ENCODE measurements around the gene DSCAM.

The DSCAM gene

GRCh38 chr21:40179166-40179565, 667.8 kb downstream of the DSCAM start:
- H3K4me3 ChIP-seq: no peak overlapping the region
- H3K27me3 ChIP-seq: no peaks in the 10 kb centered on the region
- H3K9ac ChIP-seq: no peak overlapping the region
- no peaks in the 10 kb centered on the region for H3K36me3 ChIP-seq
- TF ChIP-seq Cebpa-rat (IDR thresholded peaks at IDR 0.05): no peak
- peaks cover 68% of the 10 kb centered on the region for H3K4me1 ChIP-seq
- H3K9me3 ChIP-seq: 0 out of 2 replicates have a peak, but pooled peaks cover 11% of the 10 kb centered on the region
- peak overlapping the region; percentile 48; the same call in 1 of the 2 replicates for H3K4me2 ChIP-seq
- no peaks in the 10 kb centered on the region for H4K20me1 ChIP-seq
- H3K27ac ChIP-seq: peak overlapping the region; percentile 30; the same call in 1 of the 2 replicates

GRCh38 chr21:40178726-40179125, 668.2 kb downstream of the DSCAM start:
- 0 out of 2 replicates have a peak, but pooled peaks cover 11% of the 10 kb centered on the region for H3K9me3 ChIP-seq
- TF ChIP-seq Cebpa-rat (IDR thresholded peaks at IDR 0.05): no peak
- H3K4me2 ChIP-seq: no peak overlapping the region
- H3K4me3 ChIP-seq: no peak overlapping the region
- H3K36me3 ChIP-seq: no peaks in the 10 kb centered on the region
- H3K27me3 ChIP-seq: no peaks in the 10 kb centered on the region
- H3K4me1 ChIP-seq: peaks cover 68% of the 10 kb centered on the region
- H3K9ac ChIP-seq: no peak overlapping the region
- no peaks in the 10 kb centered on the region for H4K20me1 ChIP-seq
- H3K27ac ChIP-seq: 0 out of 2 replicates have a peak overlapping the region, but pooled peaks have one; percentile 18

GRCh38 chr21:40177979-40178378, 669.0 kb downstream of the DSCAM start:
- Histone ChIP-seq H4K20me1 (no peaks in the 10 kb centered on the region), H3K36me3 (no peaks in the 10 kb centered on the region), H3K4me3 (no peak overlapping the region), H3K9me3 (0 out of 2 replicates have a peak, but pooled peaks cover 11% of the 10 kb centered on the region), H3K9ac (no peak overlapping the region), H3K4me2 (peak overlapping the region; percentile 71), H3K27ac (peak overlapping the region; percentile 75; the same call in 1 of the 2 replicates), H3K4me1 (peaks cover 68% of the 10 kb centered on the region), H3K27me3 (no peaks in the 10 kb centered on the region)
- TF ChIP-seq Cebpa-rat (IDR thresholded peaks at IDR 0.05): no peak

- peak overlapping the region; percentile 5; the same call in 1 of the 2 replicates for H3K4me3 ChIP-seq
- peak overlapping the region; percentile 71 for H3K4me2 ChIP-seq
- 0 out of 2 replicates have a peak, but pooled peaks cover 4% of the 10 kb centered on the region for H3K9me3 ChIP-seq
- H3K36me3 ChIP-seq: no peaks in the 10 kb centered on the region
- no peaks in the 10 kb centered on the region for H4K20me1 ChIP-seq
- peak overlapping the region; percentile 75 for H3K27ac ChIP-seq
- peak overlapping the region; percentile 51; the same call in 1 of the 2 replicates for H3K9ac ChIP-seq
- H3K4me1 ChIP-seq: peaks cover 68% of the 10 kb centered on the region
- no peak for TF ChIP-seq Cebpa-rat (IDR thresholded peaks at IDR 0.05)
- no peaks in the 10 kb centered on the region for H3K27me3 ChIP-seq
Observed at GRCh38 chr21:40176724-40177123, 670.2 kb downstream of the DSCAM start.

GRCh38 chr21:40173816-40174215, 673.1 kb downstream of the DSCAM start:
- Histone ChIP-seq H4K20me1 (no peaks in the 10 kb centered on the region), H3K36me3 (no peaks in the 10 kb centered on the region), H3K9me3 (0 out of 2 replicates have a peak, but pooled peaks cover 2% of the 10 kb centered on the region), H3K27ac (no peak overlapping the region), H3K27me3 (no peaks in the 10 kb centered on the region), H3K9ac (no peak overlapping the region), H3K4me1 (peaks cover 42% of the 10 kb centered on the region), H3K4me2 (no peak overlapping the region), H3K4me3 (no peak overlapping the region)
- TF ChIP-seq Cebpa-rat (IDR thresholded peaks at IDR 0.05): no peak

- no peaks in the 10 kb centered on the region for H4K20me1 ChIP-seq
- no peak overlapping the region for H3K9ac ChIP-seq
- H3K4me3 ChIP-seq: no peak overlapping the region
- no peak overlapping the region for H3K4me2 ChIP-seq
- H3K36me3 ChIP-seq: no peaks in the 10 kb centered on the region
- H3K27ac ChIP-seq: no peak overlapping the region
- peaks cover 9% of the 10 kb centered on the region for H3K4me1 ChIP-seq
- TF ChIP-seq Cebpa-rat (IDR thresholded peaks at IDR 0.05): no peak
- H3K9me3 ChIP-seq: peaks cover 10% of the 10 kb centered on the region; the same call in 1 of the 2 replicates
- H3K27me3 ChIP-seq: no peaks in the 10 kb centered on the region
Observed at GRCh38 chr21:40169971-40170370, 677.0 kb downstream of the DSCAM start.

GRCh38 chr21:40166291-40166843, 680.6 kb downstream of the DSCAM start:
- Histone ChIP-seq H3K27me3 (no peaks in the 10 kb centered on the region), H3K4me1 (peaks cover 10% of the 10 kb centered on the region; the same call in 1 of the 2 replicates), H3K9me3 (peaks cover 10% of the 10 kb centered on the region; the same call in 1 of the 2 replicates), H3K27ac (no peak overlapping the region), H3K9ac (no peak overlapping the region), H3K4me3 (no peak overlapping the region), H3K36me3 (no peaks in the 10 kb centered on the region), H4K20me1 (no peaks in the 10 kb centered on the region), H3K4me2 (no peak overlapping the region)
- TF ChIP-seq Cebpa-rat (IDR thresholded peaks at IDR 0.05): no peak

GRCh38 chr21:40165773-40166070, 681.2 kb downstream of the DSCAM start:
- no peaks in the 10 kb centered on the region for H3K36me3 ChIP-seq
- no peak overlapping the region for H3K27ac ChIP-seq
- no peak overlapping the region for H3K9ac ChIP-seq
- no peak overlapping the region for H3K4me2 ChIP-seq
- no peaks in the 10 kb centered on the region for H4K20me1 ChIP-seq
- H3K27me3 ChIP-seq: no peaks in the 10 kb centered on the region
- no peak overlapping the region for H3K4me3 ChIP-seq
- no peak for TF ChIP-seq Cebpa-rat (IDR thresholded peaks at IDR 0.05)
- H3K4me1 ChIP-seq: peaks cover 10% of the 10 kb centered on the region; the same call in 1 of the 2 replicates
- peaks cover 10% of the 10 kb centered on the region; the same call in 1 of the 2 replicates for H3K9me3 ChIP-seq

- Histone ChIP-seq H3K9ac (no peak overlapping the region), H3K9me3 (peaks cover 10% of the 10 kb centered on the region; the same call in 1 of the 2 replicates), H3K4me3 (no peak overlapping the region)
Observed at GRCh38 chr21:40164905-40165772, 681.8 kb downstream of the DSCAM start.

GRCh38 chr21:40162075-40162474, 684.9 kb downstream of the DSCAM start:
- Histone ChIP-seq H3K36me3 (no peaks in the 10 kb centered on the region), H3K4me2 (no peak overlapping the region), H3K4me3 (no peak overlapping the region), H3K9me3 (0 out of 2 replicates have a peak, but pooled peaks cover under 1% of the 10 kb centered on the region), H3K27me3 (no peaks in the 10 kb centered on the region), H3K4me1 (peaks cover 13% of the 10 kb centered on the region; the same call in 1 of the 2 replicates), H4K20me1 (no peaks in the 10 kb centered on the region), H3K9ac (no peak overlapping the region), H3K27ac (no peak overlapping the region)
- no peak for TF ChIP-seq Cebpa-rat (IDR thresholded peaks at IDR 0.05)

More at GRCh38 chr21:40164905-40165772, 681.8 kb downstream of the DSCAM start:
- no peak for TF ChIP-seq Cebpa-rat (IDR thresholded peaks at IDR 0.05)
- H3K27ac ChIP-seq: no peak overlapping the region
- no peaks in the 10 kb centered on the region for H4K20me1 ChIP-seq
- H3K27me3 ChIP-seq: no peaks in the 10 kb centered on the region
- no peak overlapping the region for H3K4me2 ChIP-seq
- peaks cover 10% of the 10 kb centered on the region; the same call in 1 of the 2 replicates for H3K4me1 ChIP-seq
- H3K36me3 ChIP-seq: no peaks in the 10 kb centered on the region

Measured in BLaER1 (cell line).